ENCODE measurements around the gene GON7.

DNA sequence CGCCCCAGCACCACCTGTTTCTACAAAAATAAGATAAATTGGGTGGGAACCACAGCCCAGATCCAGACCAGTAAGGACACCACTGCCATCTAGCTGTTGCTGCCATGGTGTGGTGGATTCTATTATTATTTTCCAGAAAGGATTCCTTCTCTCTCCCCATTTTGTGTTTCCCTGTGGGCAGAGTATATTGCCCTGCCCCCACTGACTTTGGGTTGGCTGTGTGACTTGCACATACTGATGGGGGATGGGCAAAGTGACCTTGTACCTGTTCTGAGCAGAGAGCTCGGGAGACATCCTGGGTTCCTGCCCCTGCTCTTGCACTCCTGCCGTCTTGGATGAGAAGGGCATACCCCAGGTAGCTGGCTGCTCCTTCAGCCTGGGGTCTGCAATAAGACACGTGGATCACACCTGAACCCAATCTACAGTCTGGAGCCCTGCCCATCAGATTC lies 46.5 kb downstream of the GON7 start:
- no peak for TF ChIP-seq ZNF274 (IDR thresholded peaks at IDR 0.05; ENCODE audit: low read depth, low read length)
- no peak for TF ChIP-seq SUZ12 (IDR thresholded peaks at IDR 0.05; ENCODE audit: extremely low read depth, insufficient read depth, insufficient read length)
- TF ChIP-seq YY1 (IDR thresholded peaks at IDR 0.05; ENCODE audit: insufficient read depth, insufficient read length) = no peak
